Coronary artery (tissue), 2 donors: ENCODE data around the gene TIFAB.

Experiments used
- DNase-seq: peaks from one replicate; pipeline ENCODE4 v3.0.0-alpha.2; 2017; ENCODE audit warnings: low spot score
- H3K27ac ChIP-seq, 2 donors: fragments of 200-600 bp; sonication (generic); one replicate each; pipeline ENCODE4 v1.5.1; 2016 to 2019
- H3K4me3 ChIP-seq: fragments of 200-600 bp; sonication (generic); 2 replicates; pipeline ENCODE4 v1.5.1; 2016; ENCODE audit warnings: mild to moderate bottlenecking, moderate library complexity
- CTCF ChIP-seq: fragments of 200-600 bp; sonication (generic); IDR thresholded peaks from one replicate; pipeline ENCODE4 v1.5.1; 2019; ENCODE audit warnings: antibody characterized with exemption

Gene TIFAB

GRCh38 chr5:135450952-135451351, 1.2 kb downstream of the TIFAB start:
- no peak overlapping the region for H3K27ac ChIP-seq
- DNase-seq = no peak
- no peak for TF ChIP-seq CTCF
- H3K4me3 ChIP-seq = no peak overlapping the region

GRCh38 chr5:135450336-135450735, 1.8 kb downstream of the TIFAB start:
- no peak overlapping the region for H3K27ac ChIP-seq
- no peak for TF ChIP-seq CTCF
- no peak for DNase-seq
- no peak overlapping the region for H3K4me3 ChIP-seq

GRCh38 chr5:135449644-135450043, 2.5 kb downstream of the TIFAB start:
- no peak for TF ChIP-seq CTCF
- no peak for DNase-seq
- Histone ChIP-seq H3K27ac (no peak overlapping the region), H3K4me3 (no peak overlapping the region)

GRCh38 chr5:135448791-135449507, 3.2 kb downstream of the TIFAB start:
- Histone ChIP-seq H3K27ac (no peak overlapping the region), H3K4me3 (no peak overlapping the region)
- no peak for TF ChIP-seq CTCF
- DNase-seq = no peak

GRCh38 chr5:135448071-135448739, 3.9 kb downstream of the TIFAB start:
- no peak overlapping the region for H3K27ac ChIP-seq
- DNase-seq = peak; percentile 58
- TF ChIP-seq CTCF = no peak
- no peak overlapping the region for H3K4me3 ChIP-seq

GRCh38 chr5:135447298-135447929, 4.7 kb downstream of the TIFAB start, which contains the start of gene DCANP1:
DCANP1 (minus strand) TSS chr5:135447348; CDS start chr5:135447108, 240 bp downstream.
- no peak for TF ChIP-seq CTCF
- DNase-seq = no peak

More at GRCh38 chr5:135447298-135447929, 4.7 kb downstream of the TIFAB start, which contains the start of gene DCANP1:
- Histone ChIP-seq H3K4me3 (no peak within 1 kb of the TSS), H3K27ac (no peak within 1 kb of the TSS)
